ENCODE data around the gene NFIX. TPM values are rescaled to one million over a fixed set of nuclear protein-coding genes. Genes with fewer than 3 reads are reported as not detected.
"Not testable (repeated sequence)": the region's sequence is repeated elsewhere in the genome, so short reads cannot be mapped to it uniquely, and the experiment has no call there.

NFIX gene
- total and polyA plus RNA-seq, 2 donors (not counting 3 experiments of a cell fraction or from before 2014, with no cell fraction given) = 9.8 to 37.7 TPM

DNA sequence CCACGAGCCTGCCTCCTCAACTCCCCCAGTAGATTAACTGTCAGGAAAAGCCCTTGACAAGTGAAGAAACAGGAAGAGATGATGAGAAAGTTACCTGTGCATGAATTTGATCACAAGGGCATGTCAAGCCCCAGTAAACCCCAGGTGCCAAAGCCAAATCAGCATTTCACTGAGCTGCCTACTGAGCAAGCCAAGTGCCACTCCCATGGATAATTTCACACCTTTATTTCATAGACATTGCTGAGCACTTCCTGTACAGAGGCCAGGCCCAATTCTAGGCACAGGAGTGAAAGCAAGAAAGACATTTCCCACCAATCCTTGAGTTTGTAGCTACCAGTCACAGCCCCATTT lies 40.7 kb upstream of the NFIX start:
- Histone ChIP-seq H3K4me2 (ENCODE audit: insufficient read depth, low read length) (no peak overlapping the region), H3K9me1 (replicated peaks; ENCODE audit: control insufficient read depth, extremely low read depth, insufficient read depth, low read length) (no peaks in the 10 kb centered on the region), H3K9me3 (replicated peaks; ENCODE audit: control insufficient read depth, insufficient read depth, low read length) (no peaks in the 10 kb centered on the region), H3K36me3 (ENCODE audit: control insufficient read depth in 2 of 2, extremely low read depth in 1 of 2, insufficient read depth in 2 of 2, low read length in 2 of 2) (peaks cover 11 to 17% of the 10 kb centered on the region in 2 experiments), H2AFZ (ENCODE audit: low read depth, low read length) (no peak overlapping the region), H3K9ac (replicated peaks; ENCODE audit: extremely low read depth, insufficient read depth, low read length) (no peak overlapping the region), H3K79me2 (ENCODE audit: control insufficient read depth, insufficient read depth, low read length) (peaks cover 43% of the 10 kb centered on the region), H4K20me1 (replicated peaks; ENCODE audit: control insufficient read depth, extremely low read depth, insufficient read depth, low read length) (no peaks in the 10 kb centered on the region), H3K27me3 (ENCODE audit: control insufficient read depth in 2 of 2, insufficient read depth in 2 of 2, low read length in 2 of 2) (no peaks in the 10 kb centered on the region), H3K4me1 (ENCODE audit: control insufficient read depth, extremely low read depth, insufficient read depth, low read length) (peaks cover 38% of the 10 kb centered on the region), H3K27ac (ENCODE audit: insufficient read depth, low read depth, low read length) (no peak overlapping the region), H3K4me3 (replicated peaks in 1 of 3; ENCODE audit: insufficient read depth in 1 of 3, low read depth in 1 of 3, low read length in 3 of 3) (no peak overlapping the region)
- BruUV-seq (replicated peaks) = no TSS peak
- no peak for TF ChIP-seq POLR2AphosphoS5 (IDR thresholded peaks at IDR 0.05; ENCODE audit: insufficient read depth, low read depth, low read length)
- TF ChIP-seq FOS (IDR thresholded peaks at IDR 0.05; ENCODE audit: borderline replicate concordance, insufficient read depth, low read length) = no peak
- TF ChIP-seq CTCF (IDR thresholded peaks at IDR 0.05; ENCODE audit: extremely low read depth in 1 of 2, insufficient read depth in 1 of 2, low read depth in 1 of 2, low read length in 2 of 2) = no peak
- no peak for TF ChIP-seq JUN (IDR thresholded peaks at IDR 0.05; ENCODE audit: borderline replicate concordance, insufficient read depth, insufficient read length, low read depth)
- TF ChIP-seq EZH2 (IDR thresholded peaks at IDR 0.05; ENCODE audit: borderline replicate concordance, low read depth, low read length, severe bottlenecking) = no peak
- TF ChIP-seq GATA2 (IDR thresholded peaks at IDR 0.05; ENCODE audit: insufficient read depth, insufficient read length, low read depth, low read length) = no peak
- no peak for TF ChIP-seq POLR2A (IDR thresholded peaks at IDR 0.05; ENCODE audit: low read depth, low read length)
- TF ChIP-seq MAX (IDR thresholded peaks at IDR 0.05; ENCODE audit: insufficient read depth, insufficient read length) = no peak
- TF ChIP-seq MYC (IDR thresholded peaks at IDR 0.05; ENCODE audit: low read depth, low read length) = no peak
- DNase-seq (ENCODE audit: low read depth, low spot score) (no peak), FAIRE-seq (no peak)
- POLR2A ChIA-PET = interaction anchor here (1.2 kb wide), 1 partner anchor 8 kb away, joined by 5 read pairs; no protein-coding TSS in a partner anchor
- dilution Hi-C loops (cut with MboI; ENCODE audit: extremely low pct_ligation_motif_present, low sequenced_read_pairs) = no loop called here
- CTCF ChIA-PET = interaction anchor here (1.1 to 3.6 kb wide), 2 partner anchors 9 to 11 kb away, joined by 3 to 15 read pairs; no protein-coding TSS in a partner anchor
- intact Hi-C loops (cut with micrococcal nuclease) = no loop called here

- CTCF ChIA-PET = interaction anchor here (1.7 to 3.6 kb wide), 2 partner anchors 10 to 22 kb away, joined by 5 to 15 read pairs; no protein-coding TSS in a partner anchor
- H3K27me3 ChIP-seq (ENCODE audit: control insufficient read depth in 2 of 2, insufficient read depth in 2 of 2, low read length in 2 of 2); H2AFZ ChIP-seq (ENCODE audit: low read depth, low read length); H3K9me3 ChIP-seq (replicated peaks; ENCODE audit: control insufficient read depth, insufficient read depth, low read length); H3K9me1 ChIP-seq (replicated peaks; ENCODE audit: control insufficient read depth, extremely low read depth, insufficient read depth, low read length); H4K20me1 ChIP-seq (replicated peaks; ENCODE audit: control insufficient read depth, extremely low read depth, insufficient read depth, low read length); dilution Hi-C loops (cut with MboI; ENCODE audit: extremely low pct_ligation_motif_present, low sequenced_read_pairs); FAIRE-seq; H3K27ac ChIP-seq (ENCODE audit: insufficient read depth, low read depth, low read length); DNase-seq (ENCODE audit: low read depth, low spot score); BruUV-seq (replicated peaks); intact Hi-C loops (cut with micrococcal nuclease): not testable (repeated sequence)
- peaks cover 42% of the 10 kb centered on the region for H3K79me2 ChIP-seq (ENCODE audit: control insufficient read depth, insufficient read depth, low read length)
- H3K4me1 ChIP-seq (ENCODE audit: control insufficient read depth, extremely low read depth, insufficient read depth, low read length) = peaks cover 38% of the 10 kb centered on the region
- H3K9ac ChIP-seq (replicated peaks; ENCODE audit: extremely low read depth, insufficient read depth, low read length) = peak overlapping the region; percentile 12
- H3K4me3 ChIP-seq (replicated peaks in 1 of 3; ENCODE audit: insufficient read depth in 1 of 3, low read depth in 1 of 3, low read length in 3 of 3) = peak overlapping the region in 1 of 3 experiments; percentile 65
- POLR2A ChIA-PET = interaction anchor here (1.5 kb wide), 1 partner anchor 9 kb away, joined by 5 read pairs; the partner anchor contains the start of gene RAD23A
- peaks cover 11% of the 10 kb centered on the region in 2 experiments for H3K36me3 ChIP-seq (ENCODE audit: control insufficient read depth in 2 of 2, extremely low read depth in 1 of 2, insufficient read depth in 2 of 2, low read length in 2 of 2)
- peak overlapping the region; percentile 70 for H3K4me2 ChIP-seq (ENCODE audit: insufficient read depth, low read length)
These were observed 39.7 kb upstream of the NFIX start for GRCh38 chr19:12955575-12955974.

All from endothelial cell of umbilical vein (primary cell).